Measurements from ENCODE around the gene SLC12A5.

The SLC12A5 gene

GRCh38 chr20:46051556-46052308 lies 22.7 kb downstream of the SLC12A5 start:
- Histone ChIP-seq H3K36me3 (ENCODE audit: control insufficient read depth in 1 of 2, insufficient read depth in 2 of 2, low read length in 2 of 2) (no peaks in the 10 kb centered on the region), H3K27ac (ENCODE audit: low read depth, low read length) (no peak overlapping the region), H3K4me1 (ENCODE audit: control insufficient read depth in 1 of 2, insufficient read depth in 2 of 2, low read length in 2 of 2) (no peaks in the 10 kb centered on the region), H3K9ac (ENCODE audit: low read depth in 1 of 2, low read length in 2 of 2) (no peak overlapping the region), H3K9me3 (ENCODE audit: control insufficient read depth in 1 of 2, low read length in 2 of 2) (no peaks in the 10 kb centered on the region), H3K4me3 (ENCODE audit: low read depth in 1 of 2, low read length in 2 of 2) (no peak overlapping the region), H3K27me3 (ENCODE audit: control insufficient read depth in 1 of 2, insufficient read depth in 2 of 2, low read length in 2 of 2) (peaks cover under 1 to 9% of the 10 kb centered on the region in 2 donors)

GRCh38 chr20:46053416-46053815 lies 24.4 kb downstream of the SLC12A5 start:
- no peaks in the 10 kb centered on the region for H3K9me3 ChIP-seq (ENCODE audit: control insufficient read depth in 1 of 2, low read length in 2 of 2)
- no peak overlapping the region for H3K9ac ChIP-seq (ENCODE audit: low read depth in 1 of 2, low read length in 2 of 2)
- H3K4me3 ChIP-seq (ENCODE audit: low read depth in 1 of 2, low read length in 2 of 2): no peak overlapping the region
- no peak overlapping the region for H3K27ac ChIP-seq (ENCODE audit: low read depth, low read length)
- no peaks in the 10 kb centered on the region for H3K4me1 ChIP-seq (ENCODE audit: control insufficient read depth in 1 of 2, insufficient read depth in 2 of 2, low read length in 2 of 2)
- H3K27me3 ChIP-seq (ENCODE audit: control insufficient read depth in 1 of 2, insufficient read depth in 2 of 2, low read length in 2 of 2): peaks cover 0 to 6% of the 10 kb centered on the region in 2 donors
- H3K36me3 ChIP-seq (ENCODE audit: control insufficient read depth in 1 of 2, insufficient read depth in 2 of 2, low read length in 2 of 2): no peaks in the 10 kb centered on the region

GRCh38 chr20:46054606-46055005 lies 25.6 kb downstream of the SLC12A5 start:
- Histone ChIP-seq H3K9me3 (ENCODE audit: control insufficient read depth in 1 of 2, low read length in 2 of 2) (no peaks in the 10 kb centered on the region), H3K27ac (ENCODE audit: low read depth, low read length) (no peak overlapping the region), H3K27me3 (ENCODE audit: control insufficient read depth in 1 of 2, insufficient read depth in 2 of 2, low read length in 2 of 2) (peaks cover 0 to 6% of the 10 kb centered on the region in 2 donors), H3K4me3 (ENCODE audit: low read depth in 1 of 2, low read length in 2 of 2) (no peak overlapping the region), H3K4me1 (ENCODE audit: control insufficient read depth in 1 of 2, insufficient read depth in 2 of 2, low read length in 2 of 2) (no peaks in the 10 kb centered on the region), H3K36me3 (ENCODE audit: control insufficient read depth in 1 of 2, insufficient read depth in 2 of 2, low read length in 2 of 2) (no peaks in the 10 kb centered on the region), H3K9ac (ENCODE audit: low read depth in 1 of 2, low read length in 2 of 2) (no peak overlapping the region)

GRCh38 chr20:46055269-46055668 lies 26.3 kb downstream of the SLC12A5 start:
- H3K9ac ChIP-seq (ENCODE audit: low read depth in 1 of 2, low read length in 2 of 2): no peak overlapping the region
- H3K4me1 ChIP-seq (ENCODE audit: control insufficient read depth in 1 of 2, insufficient read depth in 2 of 2, low read length in 2 of 2): no peaks in the 10 kb centered on the region
- peaks cover 0 to 6% of the 10 kb centered on the region in 2 donors for H3K27me3 ChIP-seq (ENCODE audit: control insufficient read depth in 1 of 2, insufficient read depth in 2 of 2, low read length in 2 of 2)
- H3K9me3 ChIP-seq (ENCODE audit: control insufficient read depth in 1 of 2, low read length in 2 of 2): no peaks in the 10 kb centered on the region
- H3K4me3 ChIP-seq (ENCODE audit: low read depth in 1 of 2, low read length in 2 of 2): no peak overlapping the region
- H3K27ac ChIP-seq (ENCODE audit: low read depth, low read length): no peak overlapping the region
- peaks cover 0 to 3% of the 10 kb centered on the region in 2 donors for H3K36me3 ChIP-seq (ENCODE audit: control insufficient read depth in 1 of 2, insufficient read depth in 2 of 2, low read length in 2 of 2)

GRCh38 chr20:46056027-46056833 lies 27.2 kb downstream of the SLC12A5 start:
- peaks cover 4 to 7% of the 10 kb centered on the region in 2 donors for H3K36me3 ChIP-seq (ENCODE audit: control insufficient read depth in 1 of 2, insufficient read depth in 2 of 2, low read length in 2 of 2)
- H3K9ac ChIP-seq (ENCODE audit: low read depth in 1 of 2, low read length in 2 of 2): no peak overlapping the region
- no peak overlapping the region for H3K27ac ChIP-seq (ENCODE audit: low read depth, low read length)
- peaks cover 0 to 3% of the 10 kb centered on the region in 2 donors for H3K4me1 ChIP-seq (ENCODE audit: control insufficient read depth in 1 of 2, insufficient read depth in 2 of 2, low read length in 2 of 2)
- peaks cover 0 to 6% of the 10 kb centered on the region in 2 donors for H3K27me3 ChIP-seq (ENCODE audit: control insufficient read depth in 1 of 2, insufficient read depth in 2 of 2, low read length in 2 of 2)
- no peaks in the 10 kb centered on the region for H3K9me3 ChIP-seq (ENCODE audit: control insufficient read depth in 1 of 2, low read length in 2 of 2)
- no peak overlapping the region for H3K4me3 ChIP-seq (ENCODE audit: low read depth in 1 of 2, low read length in 2 of 2)

- Histone ChIP-seq H3K4me1 (ENCODE audit: control insufficient read depth in 1 of 2, insufficient read depth in 2 of 2, low read length in 2 of 2) (peaks cover 0 to 4% of the 10 kb centered on the region in 2 donors), H3K4me3 (ENCODE audit: low read depth in 1 of 2, low read length in 2 of 2) (no peak overlapping the region), H3K9me3 (ENCODE audit: control insufficient read depth in 1 of 2, low read length in 2 of 2) (no peaks in the 10 kb centered on the region), H3K27ac (ENCODE audit: low read depth, low read length) (no peak overlapping the region), H3K27me3 (ENCODE audit: control insufficient read depth in 1 of 2, insufficient read depth in 2 of 2, low read length in 2 of 2) (peaks cover 0 to 6% of the 10 kb centered on the region in 2 donors), H3K9ac (ENCODE audit: low read depth in 1 of 2, low read length in 2 of 2) (no peak overlapping the region), H3K36me3 (ENCODE audit: control insufficient read depth in 1 of 2, insufficient read depth in 2 of 2, low read length in 2 of 2) (peaks cover 9 to 16% of the 10 kb centered on the region in 2 donors)
Observed at GRCh38 chr20:46056970-46057855, 28.2 kb downstream of the SLC12A5 start.

DNA sequence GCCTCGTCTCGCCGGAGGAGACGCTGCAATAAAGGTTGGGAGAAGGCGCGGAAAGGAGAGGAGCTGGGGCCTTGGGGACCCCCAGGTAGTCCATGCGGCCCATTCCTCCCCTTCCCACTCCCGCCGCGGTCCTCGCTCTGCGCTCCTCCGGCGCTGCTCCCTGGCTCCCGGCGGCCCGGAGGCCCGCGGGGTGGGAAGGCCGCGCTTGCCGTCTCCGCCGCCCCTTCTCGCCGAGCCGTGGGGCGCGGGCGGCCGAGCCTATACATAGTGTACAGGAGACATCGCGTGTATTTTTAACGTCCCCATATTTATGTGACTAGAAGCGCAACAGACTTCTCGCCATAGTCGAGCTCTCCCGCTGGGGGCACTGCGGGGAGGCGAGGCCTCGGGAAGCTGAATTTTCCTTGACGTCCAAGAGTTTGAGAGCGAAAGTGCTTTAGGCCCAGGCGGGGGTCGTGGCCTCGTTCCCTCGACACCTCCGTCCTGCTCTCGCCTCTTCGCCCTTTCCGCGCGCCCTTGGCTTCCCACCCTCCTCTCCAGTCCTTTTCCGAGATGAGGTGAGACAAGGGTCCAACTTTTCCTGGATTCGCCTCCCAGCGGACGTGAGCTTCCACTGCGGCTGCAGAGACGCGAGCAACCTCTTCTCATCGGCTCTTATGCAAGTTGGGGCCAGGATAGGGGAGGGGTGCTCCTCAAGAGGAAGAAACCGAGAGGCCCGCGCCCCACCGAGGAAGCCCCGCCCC lies 29.0 kb downstream of the SLC12A5 start:
- H3K36me3 ChIP-seq (ENCODE audit: control insufficient read depth in 1 of 2, insufficient read depth in 2 of 2, low read length in 2 of 2): peaks cover 17 to 24% of the 10 kb centered on the region in 2 donors
- H3K9ac ChIP-seq (ENCODE audit: low read depth in 1 of 2, low read length in 2 of 2): no peak overlapping the region
- H3K4me3 ChIP-seq (ENCODE audit: low read depth in 1 of 2, low read length in 2 of 2): no peak overlapping the region
- no peaks in the 10 kb centered on the region for H3K9me3 ChIP-seq (ENCODE audit: control insufficient read depth in 1 of 2, low read length in 2 of 2)
- H3K27me3 ChIP-seq (ENCODE audit: control insufficient read depth in 1 of 2, insufficient read depth in 2 of 2, low read length in 2 of 2): peaks cover 0 to 6% of the 10 kb centered on the region in 2 donors
- H3K4me1 ChIP-seq (ENCODE audit: control insufficient read depth in 1 of 2, insufficient read depth in 2 of 2, low read length in 2 of 2): peaks cover 0 to 4% of the 10 kb centered on the region in 2 donors
- no peak overlapping the region for H3K27ac ChIP-seq (ENCODE audit: low read depth, low read length)

GRCh38 chr20:46058599-46059281 lies 29.7 kb downstream of the SLC12A5 start:
- Histone ChIP-seq H3K9ac (ENCODE audit: low read depth in 1 of 2, low read length in 2 of 2) (no peak overlapping the region), H3K4me1 (ENCODE audit: control insufficient read depth in 1 of 2, insufficient read depth in 2 of 2, low read length in 2 of 2) (peaks cover 0 to 4% of the 10 kb centered on the region in 2 donors), H3K9me3 (ENCODE audit: control insufficient read depth in 1 of 2, low read length in 2 of 2) (no peaks in the 10 kb centered on the region), H3K36me3 (ENCODE audit: control insufficient read depth in 1 of 2, insufficient read depth in 2 of 2, low read length in 2 of 2) (peaks cover 25 to 31% of the 10 kb centered on the region in 2 donors), H3K27ac (ENCODE audit: low read depth, low read length) (no peak overlapping the region), H3K27me3 (ENCODE audit: control insufficient read depth in 1 of 2, insufficient read depth in 2 of 2, low read length in 2 of 2) (peaks cover 0 to 6% of the 10 kb centered on the region in 2 donors), H3K4me3 (ENCODE audit: low read depth in 1 of 2, low read length in 2 of 2) (no peak overlapping the region)

DNA sequence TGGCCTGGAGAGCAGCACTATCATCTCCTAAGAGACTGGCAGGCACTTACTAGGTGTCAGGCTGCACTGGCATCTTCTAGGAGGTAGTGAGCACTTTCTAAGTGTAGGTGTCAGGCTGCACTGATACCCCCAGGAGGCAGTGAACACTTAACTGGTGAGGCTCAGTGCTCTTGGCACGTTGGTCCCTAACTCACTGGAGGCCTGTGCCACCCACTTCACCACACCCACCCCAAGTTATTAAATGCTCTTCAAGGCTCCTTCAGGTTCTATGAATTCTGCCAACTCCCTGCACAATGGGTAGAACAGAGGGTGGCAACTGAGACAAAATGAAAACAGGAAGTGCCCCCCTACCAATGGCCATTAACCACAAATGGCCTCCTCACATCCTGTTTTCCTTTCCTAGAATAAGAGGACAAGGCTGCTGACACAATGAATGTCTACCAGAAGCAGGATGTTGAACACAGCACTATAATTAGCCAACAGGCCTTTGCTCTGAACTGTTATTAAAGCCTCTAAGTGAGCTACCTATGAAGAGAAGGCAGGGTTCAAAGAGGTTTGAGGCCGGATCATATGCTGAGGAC lies 31.4 kb downstream of the SLC12A5 start:
- H3K4me1 ChIP-seq (ENCODE audit: control insufficient read depth in 1 of 2, insufficient read depth in 2 of 2, low read length in 2 of 2): peaks cover 0 to 4% of the 10 kb centered on the region in 2 donors
- no peaks in the 10 kb centered on the region for H3K9me3 ChIP-seq (ENCODE audit: control insufficient read depth in 1 of 2, low read length in 2 of 2)
- H3K27ac ChIP-seq (ENCODE audit: low read depth, low read length): no peak overlapping the region
- no peak overlapping the region for H3K4me3 ChIP-seq (ENCODE audit: low read depth in 1 of 2, low read length in 2 of 2)
- H3K9ac ChIP-seq (ENCODE audit: low read depth in 1 of 2, low read length in 2 of 2): no peak overlapping the region
- peaks cover 41 to 48% of the 10 kb centered on the region in 2 donors for H3K36me3 ChIP-seq (ENCODE audit: control insufficient read depth in 1 of 2, insufficient read depth in 2 of 2, low read length in 2 of 2)
- peaks cover 0 to 6% of the 10 kb centered on the region in 2 donors for H3K27me3 ChIP-seq (ENCODE audit: control insufficient read depth in 1 of 2, insufficient read depth in 2 of 2, low read length in 2 of 2)

Data from duodenal mucosa (tissue), 2 donors.